ENCODE results near the gene TAF4. TPM values are rescaled to one million over a fixed set of nuclear protein-coding genes. Genes with fewer than 3 reads are reported as not detected.

The TAF4 gene
- total and polyA plus RNA-seq, 2 donors (not counting 1 experiment from before 2014, with no cell fraction given), result 2.6 to 3.0 TPM

GRCh38 chr20:62006482-62006881 is 59.2 kb downstream of the TAF4 start:
- Histone ChIP-seq H3K27ac (ENCODE audit: insufficient read depth, low read length) (no peak overlapping the region), H3K9ac (ENCODE audit: insufficient read depth, low read length) (no peak overlapping the region), H3K9me3 (ENCODE audit: control insufficient read depth, insufficient read depth, low read depth, low read length) (no peaks in the 10 kb centered on the region), H4K20me1 (ENCODE audit: control insufficient read depth, extremely low read depth, insufficient read depth, low read length) (no peaks in the 10 kb centered on the region), H2AFZ (ENCODE audit: low read length) (no peak overlapping the region), H3K27me3 (ENCODE audit: control insufficient read depth, insufficient read depth, low read length) (no peaks in the 10 kb centered on the region), H3K4me1 (ENCODE audit: control insufficient read depth, extremely low read depth, insufficient read depth, low read length) (no peaks in the 10 kb centered on the region), H3K79me2 (ENCODE audit: control insufficient read depth, insufficient read depth, low read length) (no peaks in the 10 kb centered on the region), H3K4me2 (ENCODE audit: extremely low read depth, insufficient read depth, low read length) (no peak overlapping the region), H3K36me3 (ENCODE audit: control insufficient read depth, insufficient read depth, low read length) (peaks cover 10% of the 10 kb centered on the region), H3K4me3 (replicated peaks in 1 of 4; ENCODE audit: control extremely low read depth in 1 of 4, insufficient read depth in 1 of 4, low read depth in 3 of 4, low read length in 4 of 4) (no peak overlapping the region)
- no peak for DNase-seq (ENCODE audit: low read depth in 2 of 2)
- TF ChIP-seq EZH2 (IDR thresholded peaks at IDR 0.05; ENCODE audit: low read length, missing control alignments) (no peak), CTCF (conservative IDR thresholded peaks at IDR 0.05 in 1 of 2, IDR thresholded peaks at IDR 0.05 in 1 of 2; ENCODE audit: low read depth in 1 of 2, low read length in 2 of 2) (no peak)

- peaks cover 11% of the 10 kb centered on the region for H3K36me3 ChIP-seq (ENCODE audit: control insufficient read depth, insufficient read depth, low read length)
- H3K9me3 ChIP-seq (ENCODE audit: control insufficient read depth, insufficient read depth, low read depth, low read length), result no peaks in the 10 kb centered on the region
These were observed 61.1 kb downstream of the TAF4 start for GRCh38 chr20:62004614-62005013.

GRCh38 chr20:62003567-62004405 is 61.9 kb downstream of the TAF4 start:
- Histone ChIP-seq H3K4me1 (ENCODE audit: control insufficient read depth, extremely low read depth, insufficient read depth, low read length) (no peaks in the 10 kb centered on the region), H3K36me3 (ENCODE audit: control insufficient read depth, insufficient read depth, low read length) (peaks cover 13% of the 10 kb centered on the region), H4K20me1 (ENCODE audit: control insufficient read depth, extremely low read depth, insufficient read depth, low read length) (no peaks in the 10 kb centered on the region), H3K27ac (ENCODE audit: insufficient read depth, low read length) (no peak overlapping the region), H2AFZ (ENCODE audit: low read length) (no peak overlapping the region), H3K9me3 (ENCODE audit: control insufficient read depth, insufficient read depth, low read depth, low read length) (no peaks in the 10 kb centered on the region), H3K4me2 (ENCODE audit: extremely low read depth, insufficient read depth, low read length) (no peak overlapping the region), H3K9ac (ENCODE audit: insufficient read depth, low read length) (no peak overlapping the region), H3K27me3 (ENCODE audit: control insufficient read depth, insufficient read depth, low read length) (no peaks in the 10 kb centered on the region), H3K4me3 (replicated peaks in 1 of 4; ENCODE audit: control extremely low read depth in 1 of 4, insufficient read depth in 1 of 4, low read depth in 3 of 4, low read length in 4 of 4) (no peak overlapping the region), H3K79me2 (ENCODE audit: control insufficient read depth, insufficient read depth, low read length) (no peaks in the 10 kb centered on the region)
- no peak for DNase-seq (ENCODE audit: low read depth in 2 of 2)
- no peak for TF ChIP-seq CTCF (conservative IDR thresholded peaks at IDR 0.05 in 1 of 2, IDR thresholded peaks at IDR 0.05 in 1 of 2; ENCODE audit: low read depth in 1 of 2, low read length in 2 of 2)
- TF ChIP-seq EZH2 (IDR thresholded peaks at IDR 0.05; ENCODE audit: low read length, missing control alignments), result no peak

More at GRCh38 chr20:62004614-62005013, 61.1 kb downstream of the TAF4 start:
- Histone ChIP-seq H3K4me1 (ENCODE audit: control insufficient read depth, extremely low read depth, insufficient read depth, low read length) (no peaks in the 10 kb centered on the region), H3K79me2 (ENCODE audit: control insufficient read depth, insufficient read depth, low read length) (no peaks in the 10 kb centered on the region), H2AFZ (ENCODE audit: low read length) (no peak overlapping the region), H3K27ac (ENCODE audit: insufficient read depth, low read length) (no peak overlapping the region), H3K4me3 (replicated peaks in 1 of 4; ENCODE audit: control extremely low read depth in 1 of 4, insufficient read depth in 1 of 4, low read depth in 3 of 4, low read length in 4 of 4) (no peak overlapping the region), H4K20me1 (ENCODE audit: control insufficient read depth, extremely low read depth, insufficient read depth, low read length) (no peaks in the 10 kb centered on the region), H3K9ac (ENCODE audit: insufficient read depth, low read length) (no peak overlapping the region), H3K27me3 (ENCODE audit: control insufficient read depth, insufficient read depth, low read length) (no peaks in the 10 kb centered on the region), H3K4me2 (ENCODE audit: extremely low read depth, insufficient read depth, low read length) (no peak overlapping the region)
- DNase-seq (ENCODE audit: low read depth in 2 of 2), result no peak
- TF ChIP-seq CTCF (conservative IDR thresholded peaks at IDR 0.05 in 1 of 2, IDR thresholded peaks at IDR 0.05 in 1 of 2; ENCODE audit: low read depth in 1 of 2, low read length in 2 of 2), result no peak
- TF ChIP-seq EZH2 (IDR thresholded peaks at IDR 0.05; ENCODE audit: low read length, missing control alignments), result no peak

Measured in fibroblast of lung (primary cell).